Measurements from ENCODE around the gene ZNF585A.

The ZNF585A gene

DNA sequence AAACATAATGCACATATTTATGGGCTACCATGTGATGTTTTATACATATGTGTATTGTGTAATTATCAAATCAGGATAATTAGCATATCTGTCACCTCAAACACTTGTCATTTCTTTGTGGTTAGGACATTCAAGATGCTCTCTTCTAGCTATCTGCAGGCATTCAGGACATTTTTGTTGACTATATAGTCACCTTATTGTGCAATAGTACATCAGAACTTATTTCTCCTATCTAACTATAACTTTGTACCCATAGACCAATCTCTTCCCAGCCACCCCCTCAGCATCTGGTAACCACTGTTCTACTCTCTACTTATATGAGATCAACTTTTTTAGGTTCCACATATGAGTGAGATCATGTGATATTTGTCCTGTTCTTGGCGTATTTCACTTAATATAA, 73.9 kb downstream of the ZNF585A start:
- intact Hi-C loops (cut with DNase I): no loop called here
- no peak for DNase-seq

GRCh38 chr19:37095859-37096258, 76.6 kb downstream of the ZNF585A start:
- intact Hi-C loops (cut with DNase I): no loop called here
- no peak for DNase-seq

Measured in posterior cingulate gyrus (tissue), 11 donors.